ENCODE measurements around the gene BARHL1. TPM values are rescaled to one million over a fixed set of nuclear protein-coding genes. Genes with fewer than 3 reads are reported as not detected.

BARHL1 gene
- total RNA-seq, 2 experiments from 2014 or later = not detected

GRCh38 chr9:132539096-132539495 lies 43.3 kb upstream of the BARHL1 start:
- Mint-ChIP-seq H3K4me3 (no peak overlapping the region), H3K9me3 (peaks cover 2% of the 10 kb centered on the region), H3K27me3 (no peaks in the 10 kb centered on the region), H3K4me1 (ENCODE audit: low read depth) (no peaks in the 10 kb centered on the region), H3K36me3 (ENCODE audit: low read depth) (no peaks in the 10 kb centered on the region), H3K27ac (no peak overlapping the region)
- TF ChIP-seq CTCF (IDR thresholded peaks at IDR 0.05) = no peak
- POLR2A ChIA-PET = no interaction called here
- CTCF ChIA-PET = no interaction called here
- intact Hi-C loops (cut with micrococcal nuclease) = no loop called here
- no peak for DNase-seq
- no peak for ATAC-seq

- H3K27ac Mint-ChIP-seq = no peak overlapping the region
- DNase-seq (no peak), ATAC-seq (no peak)
- no peak for TF ChIP-seq CTCF (IDR thresholded peaks at IDR 0.05)
- ChIA-PET CTCF (no interaction called here), POLR2A (no interaction called here)
- H3K36me3 Mint-ChIP-seq (ENCODE audit: low read depth) = no peaks in the 10 kb centered on the region
- H3K4me3 Mint-ChIP-seq = no peak overlapping the region
- no peaks in the 10 kb centered on the region for H3K4me1 Mint-ChIP-seq (ENCODE audit: low read depth)
- intact Hi-C loops (cut with micrococcal nuclease) = no loop called here
- peaks cover 3% of the 10 kb centered on the region for H3K27me3 Mint-ChIP-seq
- no peaks in the 10 kb centered on the region for H3K9me3 Mint-ChIP-seq
These were observed 41.4 kb upstream of the BARHL1 start for GRCh38 chr9:132541051-132541450.

GRCh38 chr9:132541870-132542830 lies 40.3 kb upstream of the BARHL1 start:
- intact Hi-C loops (cut with micrococcal nuclease) = no loop called here
- ChIA-PET CTCF (no interaction called here), POLR2A (no interaction called here)
- Mint-ChIP-seq H3K4me3 (no peak overlapping the region), H3K9me3 (no peaks in the 10 kb centered on the region), H3K27me3 (peaks cover 3% of the 10 kb centered on the region), H3K27ac (no peak overlapping the region), H3K36me3 (ENCODE audit: low read depth) (no peaks in the 10 kb centered on the region), H3K4me1 (ENCODE audit: low read depth) (no peaks in the 10 kb centered on the region)
- DNase-seq (no peak), ATAC-seq (no peak)
- no peak for TF ChIP-seq CTCF (IDR thresholded peaks at IDR 0.05)

GRCh38 chr9:132543251-132543650 lies 39.2 kb upstream of the BARHL1 start:
- H3K4me3 Mint-ChIP-seq = no peak overlapping the region
- ATAC-seq (no peak), DNase-seq (no peak)
- H3K9me3 Mint-ChIP-seq = no peaks in the 10 kb centered on the region
- no peaks in the 10 kb centered on the region for H3K36me3 Mint-ChIP-seq (ENCODE audit: low read depth)
- ChIA-PET POLR2A (no interaction called here), CTCF (no interaction called here)
- TF ChIP-seq CTCF (IDR thresholded peaks at IDR 0.05) = no peak
- no peak overlapping the region for H3K27ac Mint-ChIP-seq
- intact Hi-C loops (cut with micrococcal nuclease) = no loop called here
- H3K27me3 Mint-ChIP-seq = peaks cover 3% of the 10 kb centered on the region
- H3K4me1 Mint-ChIP-seq (ENCODE audit: low read depth) = no peaks in the 10 kb centered on the region

GRCh38 chr9:132543960-132544359 lies 38.4 kb upstream of the BARHL1 start:
- intact Hi-C loops (cut with micrococcal nuclease) = no loop called here
- DNase-seq (no peak), ATAC-seq (no peak)
- POLR2A ChIA-PET = no interaction called here
- no peaks in the 10 kb centered on the region for H3K36me3 Mint-ChIP-seq (ENCODE audit: low read depth)
- CTCF ChIA-PET = no interaction called here
- no peaks in the 10 kb centered on the region for H3K9me3 Mint-ChIP-seq
- peaks cover 3% of the 10 kb centered on the region for H3K27me3 Mint-ChIP-seq
- H3K4me3 Mint-ChIP-seq = no peak overlapping the region
- TF ChIP-seq CTCF (IDR thresholded peaks at IDR 0.05) = no peak
- H3K27ac Mint-ChIP-seq = no peak overlapping the region
- H3K4me1 Mint-ChIP-seq (ENCODE audit: low read depth) = no peaks in the 10 kb centered on the region
